Measurements from ENCODE around the gene MSRB1. TPM values are rescaled to one million over a fixed set of nuclear protein-coding genes. Genes with fewer than 3 reads are reported as not detected.

MSRB1 gene
- total RNA-seq, 1 donor from 2014 or later, result 29.8 TPM

DNA sequence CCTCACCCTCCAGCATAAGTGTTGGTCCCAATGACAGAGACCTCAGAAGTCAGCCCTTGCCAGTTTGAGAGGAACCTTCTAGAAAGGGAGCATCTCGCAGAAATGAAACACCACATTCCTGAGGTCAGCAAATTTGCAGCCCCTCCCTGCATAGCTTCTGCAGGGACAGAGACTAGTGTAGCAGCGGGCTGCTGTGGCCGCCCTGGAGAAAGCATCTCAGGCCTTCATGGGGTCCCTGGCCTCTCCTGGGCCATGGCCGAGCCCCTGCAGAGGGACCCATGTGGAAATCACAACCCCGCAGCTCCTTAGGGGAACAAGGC lies 36.2 kb downstream of the MSRB1 start:
- TF ChIP-seq, protein P1, sequence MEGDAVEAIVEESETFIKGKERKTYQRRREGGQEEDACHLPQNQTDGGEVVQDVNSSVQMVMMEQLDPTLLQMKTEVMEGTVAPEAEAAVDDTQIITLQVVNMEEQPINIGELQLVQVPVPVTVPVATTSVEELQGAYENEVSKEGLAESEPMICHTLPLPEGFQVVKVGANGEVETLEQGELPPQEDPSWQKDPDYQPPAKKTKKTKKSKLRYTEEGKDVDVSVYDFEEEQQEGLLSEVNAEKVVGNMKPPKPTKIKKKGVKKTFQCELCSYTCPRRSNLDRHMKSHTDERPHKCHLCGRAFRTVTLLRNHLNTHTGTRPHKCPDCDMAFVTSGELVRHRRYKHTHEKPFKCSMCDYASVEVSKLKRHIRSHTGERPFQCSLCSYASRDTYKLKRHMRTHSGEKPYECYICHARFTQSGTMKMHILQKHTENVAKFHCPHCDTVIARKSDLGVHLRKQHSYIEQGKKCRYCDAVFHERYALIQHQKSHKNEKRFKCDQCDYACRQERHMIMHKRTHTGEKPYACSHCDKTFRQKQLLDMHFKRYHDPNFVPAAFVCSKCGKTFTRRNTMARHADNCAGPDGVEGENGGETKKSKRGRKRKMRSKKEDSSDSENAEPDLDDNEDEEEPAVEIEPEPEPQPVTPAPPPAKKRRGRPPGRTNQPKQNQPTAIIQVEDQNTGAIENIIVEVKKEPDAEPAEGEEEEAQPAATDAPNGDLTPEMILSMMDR (conservative IDR thresholded peaks at IDR 0.05), result no peak
- DNase-seq (ENCODE audit: low read depth, low spot score), result no peak
- peaks cover 13% of the 10 kb centered on the region for H3K27me3 Mint-ChIP-seq (ENCODE audit: low read depth)
- no peaks in the 10 kb centered on the region for H3K36me3 Mint-ChIP-seq (ENCODE audit: low read depth)
- no peak overlapping the region for H3K27ac Mint-ChIP-seq (ENCODE audit: unreplicated experiment)
- H3K4me1 Mint-ChIP-seq, result peaks cover 10% of the 10 kb centered on the region
- no peaks in the 10 kb centered on the region for H3K9me3 Mint-ChIP-seq
- H3K4me3 Mint-ChIP-seq, result no peak overlapping the region

DNA sequence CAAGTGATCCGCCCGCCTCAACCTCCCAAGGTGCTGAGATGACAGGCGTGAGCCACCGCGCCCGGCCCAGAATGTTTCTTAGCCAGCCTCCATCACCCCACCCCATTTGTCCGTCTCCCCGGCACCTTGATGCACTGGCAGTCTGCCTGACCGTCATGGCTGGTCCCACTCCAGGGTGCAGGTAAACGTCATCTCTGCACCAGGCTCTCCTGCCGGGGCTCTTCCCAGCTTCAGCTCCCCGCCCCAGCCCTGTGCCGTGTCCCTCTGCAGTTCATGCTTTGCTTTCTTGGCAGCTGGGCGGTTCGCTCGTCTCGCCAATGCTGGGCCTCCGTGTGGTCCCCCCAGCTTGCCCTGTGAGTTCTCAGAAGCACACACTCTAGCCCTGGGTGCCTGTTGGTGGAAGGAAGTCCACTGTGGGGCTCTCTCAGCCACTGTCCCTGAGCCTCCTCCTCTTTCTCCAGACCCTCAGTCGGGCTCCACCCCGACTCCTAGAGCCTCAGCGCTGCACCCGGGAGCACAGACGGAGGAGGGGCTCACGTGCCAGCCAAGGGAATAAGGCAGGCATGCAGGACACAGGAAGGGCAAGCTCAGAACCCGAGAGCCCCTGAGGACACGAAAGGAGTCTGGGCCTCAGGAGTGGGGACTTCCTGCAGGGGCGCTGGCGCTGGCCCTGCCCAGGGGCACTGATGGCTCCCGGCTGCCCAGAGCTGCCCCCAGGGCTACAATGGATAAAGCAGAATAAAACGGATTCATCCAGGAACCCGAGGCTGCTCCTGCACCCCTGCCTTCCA lies 36.7 kb downstream of the MSRB1 start:
- peaks cover 13% of the 10 kb centered on the region for H3K27me3 Mint-ChIP-seq (ENCODE audit: low read depth)
- H3K4me3 Mint-ChIP-seq, result no peak overlapping the region
- H3K27ac Mint-ChIP-seq (ENCODE audit: unreplicated experiment), result no peak overlapping the region
- no peaks in the 10 kb centered on the region for H3K9me3 Mint-ChIP-seq
- no peaks in the 10 kb centered on the region for H3K36me3 Mint-ChIP-seq (ENCODE audit: low read depth)
- H3K4me1 Mint-ChIP-seq, result peaks cover 10% of the 10 kb centered on the region
- DNase-seq (ENCODE audit: low read depth, low spot score), result no peak
- TF ChIP-seq, protein P1 (conservative IDR thresholded peaks at IDR 0.05), result no peak

DNA sequence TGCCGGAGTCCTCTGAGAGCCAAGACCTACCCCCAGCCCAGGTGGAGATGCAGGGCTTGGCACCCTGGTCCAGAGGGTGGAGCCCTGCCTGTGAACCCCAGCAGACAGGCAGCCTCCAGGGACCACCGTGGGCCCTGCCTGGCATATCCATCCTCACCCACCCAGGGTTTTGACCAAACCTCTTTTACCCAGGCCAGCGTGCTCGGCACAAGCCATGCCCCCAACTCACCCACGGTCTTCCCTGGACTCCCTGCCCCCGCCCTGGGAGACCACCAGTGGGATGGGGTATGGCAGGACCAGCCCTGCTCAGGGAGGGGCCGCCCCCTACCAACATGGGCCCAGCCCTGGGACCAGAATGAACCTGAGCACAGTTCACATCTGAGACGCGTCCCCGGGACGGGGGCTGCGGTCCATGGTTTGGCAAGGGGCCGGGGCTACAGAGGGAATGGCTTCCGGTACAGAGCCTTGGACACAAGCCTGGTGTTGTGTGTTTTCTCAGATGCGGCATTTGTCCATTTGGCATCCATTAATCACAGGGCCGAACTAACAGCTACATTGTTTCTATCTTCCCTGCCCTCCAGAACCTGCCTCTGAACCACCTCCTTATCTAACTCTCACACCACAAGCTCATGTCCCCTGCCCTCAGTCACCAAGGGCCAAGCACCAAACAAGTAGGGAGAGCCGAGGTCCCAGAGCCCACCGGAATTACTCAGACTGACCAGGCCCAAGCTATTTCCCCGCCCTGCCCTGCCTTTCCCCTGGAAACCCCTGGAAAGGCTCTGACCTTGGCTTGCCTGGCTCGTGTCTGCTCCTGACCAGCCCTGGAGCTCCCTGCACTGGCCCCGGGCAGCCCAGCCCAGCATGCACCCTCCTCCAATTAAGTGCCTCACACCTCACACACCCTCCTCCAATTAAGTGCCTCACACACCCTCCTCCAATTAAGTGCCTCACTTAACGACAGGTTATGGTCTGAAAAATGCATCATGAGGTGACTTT lies 38.9 kb downstream of the MSRB1 start:
- TF ChIP-seq, protein P1 (conservative IDR thresholded peaks at IDR 0.05), result no peak
- Mint-ChIP-seq H3K27ac (ENCODE audit: unreplicated experiment) (no peak overlapping the region), H3K4me1 (peaks cover 10% of the 10 kb centered on the region), H3K9me3 (no peaks in the 10 kb centered on the region), H3K27me3 (ENCODE audit: low read depth) (peaks cover 13% of the 10 kb centered on the region), H3K4me3 (no peak overlapping the region), H3K36me3 (ENCODE audit: low read depth) (no peaks in the 10 kb centered on the region)
- DNase-seq (ENCODE audit: low read depth, low spot score), result no peak

DNA sequence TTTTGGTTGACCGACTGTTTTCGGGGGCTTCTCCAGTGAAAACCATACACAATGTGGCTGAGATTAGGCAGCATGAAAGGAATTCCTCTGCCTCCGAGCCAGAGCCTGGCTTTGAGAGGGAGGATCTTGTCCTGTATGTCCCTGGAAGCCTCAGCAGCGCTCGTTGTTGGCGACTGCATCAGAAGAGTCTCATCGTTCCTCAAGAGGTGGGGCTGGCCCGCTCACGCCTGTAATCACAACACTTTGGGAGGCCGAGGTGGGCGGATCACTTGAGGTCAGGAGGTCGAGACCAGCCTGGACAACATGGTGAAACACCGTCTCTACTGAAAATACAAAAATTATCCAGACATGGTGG lies 39.8 kb downstream of the MSRB1 start:
- H3K9me3 Mint-ChIP-seq, result no peaks in the 10 kb centered on the region

DNA sequence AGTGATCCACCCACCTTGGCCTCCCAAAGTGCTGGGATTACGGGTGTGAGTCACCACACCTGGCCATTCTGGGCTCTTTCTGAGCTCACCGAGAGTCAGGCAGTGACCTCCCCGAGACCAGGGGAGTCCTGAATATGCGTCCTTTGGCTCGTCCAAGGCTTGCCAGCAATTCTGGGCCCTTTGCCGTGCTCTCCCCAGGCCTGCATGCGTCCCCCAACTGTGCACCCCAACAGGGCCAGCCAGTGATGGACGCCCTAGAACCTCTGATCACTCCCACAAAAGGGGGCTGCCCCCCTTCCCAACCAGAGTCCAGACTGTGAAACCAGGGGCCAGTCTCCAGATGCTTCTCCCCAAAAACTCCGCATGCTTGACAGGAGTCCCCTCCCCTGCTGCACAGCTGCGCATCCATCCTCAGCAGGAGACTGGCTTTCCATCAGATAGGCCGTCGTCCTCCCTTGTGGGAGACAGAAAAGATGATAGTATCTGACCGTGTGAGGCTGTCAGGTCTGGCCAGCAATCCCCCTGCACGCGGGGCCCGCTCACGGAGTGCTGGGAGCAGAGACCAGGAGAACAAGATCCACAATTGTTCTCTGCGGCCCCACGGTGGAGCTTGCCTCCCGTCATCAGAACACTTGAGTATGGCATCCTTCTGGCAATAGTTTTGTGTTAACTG lies 40.3 kb downstream of the MSRB1 start:
- TF ChIP-seq, protein P1 (conservative IDR thresholded peaks at IDR 0.05), result no peak
- Mint-ChIP-seq H3K27ac (ENCODE audit: unreplicated experiment) (no peak overlapping the region), H3K4me3 (no peak overlapping the region), H3K9me3 (no peaks in the 10 kb centered on the region), H3K36me3 (ENCODE audit: low read depth) (no peaks in the 10 kb centered on the region), H3K27me3 (ENCODE audit: low read depth) (peaks cover 14% of the 10 kb centered on the region), H3K4me1 (peaks cover 5% of the 10 kb centered on the region)
- DNase-seq (ENCODE audit: low read depth, low spot score), result no peak

More for the DNA sequence above, 39.8 kb downstream of the MSRB1 start:
- no peak overlapping the region for H3K4me3 Mint-ChIP-seq
- DNase-seq (ENCODE audit: low read depth, low spot score), result no peak
- TF ChIP-seq, protein P1 (conservative IDR thresholded peaks at IDR 0.05), result no peak
- H3K4me1 Mint-ChIP-seq, result peaks cover 5% of the 10 kb centered on the region
- H3K27me3 Mint-ChIP-seq (ENCODE audit: low read depth), result peaks cover 14% of the 10 kb centered on the region
- H3K36me3 Mint-ChIP-seq (ENCODE audit: low read depth), result no peaks in the 10 kb centered on the region
- H3K27ac Mint-ChIP-seq (ENCODE audit: unreplicated experiment), result no peak overlapping the region
